ENCODE results near the gene SMU1.

GRCh38 chr9:33023661-33024060, 52.8 kb downstream of the SMU1 start:
- no peak for TF ChIP-seq REST (IDR thresholded peaks at IDR 0.05; ENCODE audit: insufficient read depth in 1 of 2, low read depth in 2 of 2, low read length in 2 of 2)
- TF ChIP-seq TAF1 (IDR thresholded peaks at IDR 0.05; ENCODE audit: borderline replicate concordance, insufficient read depth, low read length), result no peak
- no peak for TF ChIP-seq POLR2AphosphoS5 (IDR thresholded peaks at IDR 0.05; ENCODE audit: low read depth, low read length)

Measured in PFSK-1 (cell line).